Lung (tissue), 12 donors: ENCODE data around the gene FBXO36. TPM values are rescaled to one million over a fixed set of nuclear protein-coding genes. Genes with fewer than 3 reads are reported as not detected.

Source experiments
- ATAC-seq: fragments of 200-7000 bp; cut with Tn5 transposase; one replicate; pipeline ENCODE4 v1.9.1; 2020; ENCODE audit warnings: moderate number of reproducible peaks; ENCODE audit not compliant: insufficient read depth, low FRiP score
- DNase-seq, 3 donors: peaks; one replicate each; pipeline ENCODE4 v3.0.0-alpha.2; 2013 to 2017
- H3K27ac ChIP-seq, 2 donors: one replicate each; pipeline ENCODE4 v1.5.1; 2013; ENCODE audit warnings: mild to moderate bottlenecking in 2 of 2, moderate library complexity in 2 of 2, control low read depth in 1 of 2, inconsistent platforms in 1 of 2, low read depth in 1 of 2, low read length in 1 of 2
- H3K27me3 ChIP-seq, 3 donors: one replicate each; pipeline ENCODE4 v1.5.1; 2013; ENCODE audit warnings: low read length in 2 of 3; ENCODE audit not compliant: control insufficient read depth in 3 of 3, insufficient read depth in 3 of 3
- H3K36me3 ChIP-seq, 4 donors: one replicate each; pipeline ENCODE4 v1.5.1; 2013; ENCODE audit warnings: low read length in 4 of 4, mild to moderate bottlenecking in 1 of 4, moderate library complexity in 1 of 4; ENCODE audit not compliant: control insufficient read depth in 4 of 4, insufficient read depth in 4 of 4
- H3K4me1 ChIP-seq, 5 donors: one replicate each; pipeline ENCODE4 v1.5.1; 2013; ENCODE audit warnings: low read length in 5 of 5, mild to moderate bottlenecking in 2 of 5, moderate library complexity in 1 of 5; ENCODE audit not compliant: control insufficient read depth in 5 of 5, insufficient read depth in 5 of 5
- H3K4me3 ChIP-seq: one replicate; pipeline ENCODE4 v1.5.1; 2013; ENCODE audit warnings: mild to moderate bottlenecking, control low read depth, moderate library complexity
- H3K9ac ChIP-seq, 2 donors: one replicate each; pipeline ENCODE4 v1.5.1; 2013; ENCODE audit warnings: low read length in 2 of 2, control low read depth in 1 of 2; ENCODE audit not compliant: insufficient read depth in 1 of 2
- H3K9me3 ChIP-seq, 4 donors: one replicate each; pipeline ENCODE4 v1.5.1; 2013; ENCODE audit warnings: low read length in 3 of 4, mild to moderate bottlenecking in 1 of 4, moderate library complexity in 1 of 4; ENCODE audit not compliant: control insufficient read depth in 4 of 4, insufficient read depth in 3 of 4
- CTCF ChIP-seq: IDR thresholded peaks from 2 replicates; pipeline ENCODE4 v1.5.1; 2012; ENCODE audit warnings: mild to moderate bottlenecking; ENCODE audit errors: control extremely low read depth, extremely low read depth
- WGBS, 2 donors: extraction: QIAGEN DNeasy Blood & Tissue Kit; methylation state at CpG; one replicate each; pipeline ENCODE4 v1.1.7; 2013; 5-methylcytosine and 5-hydroxymethylcytosine counted together
- polyA plus RNA-seq, 2 donors: library from polyadenylated mRNA; stranded (reverse); fragments of 200-250 nt; gene quantifications; one replicate each; pipeline ENCODE4 v1.2.1, GENCODE V29; 2013
- total RNA-seq, 2 donors: library from RNA; depleted of rRNA in 1 of 2; stranded (reverse); fragments of >200 nt in 1 of 2; gene quantifications; one replicate each; pipeline ENCODE4 v1.2.1, GENCODE V29; 2014 to 2021
- donor health status: control.
- donor health status: control.
- donor health status: Bipolar disorder and iron deficiency.
- donor health status: healthy.
- donor health status: DM: yes; HTN: yes; CAD: no.

FBXO36 gene
- total and polyA plus RNA-seq, 4 donors = 2.2 to 9.3 (median 4.4) TPM

GRCh38 chr2:229910832-229911412 lies 11.4 kb upstream of the FBXO36 start:
- Histone ChIP-seq H3K9me3 (no peaks in the 10 kb centered on the region), H3K9ac (no peak overlapping the region), H3K27ac (no peak overlapping the region), H3K36me3 (peaks cover 0 to 7% (median 3%) of the 10 kb centered on the region in 4 donors), H3K27me3 (no peaks in the 10 kb centered on the region), H3K4me1 (peaks cover 0 to 22% (median 6%) of the 10 kb centered on the region in 5 donors), H3K4me3 (no peak overlapping the region)
- ATAC-seq (no peak), DNase-seq (peak in 1 of 3 donors; percentile 3)
- WGBS, 2 donors = 68 to 84% methylated on average over 1 of the region's 1 CpG
- peak; percentile 26 for TF ChIP-seq CTCF

- WGBS, 2 donors = 58 to 82% methylated on average over 2 of the region's 2 CpGs
- Histone ChIP-seq H3K9me3 (no peaks in the 10 kb centered on the region), H3K27ac (no peak overlapping the region), H3K27me3 (no peaks in the 10 kb centered on the region), H3K36me3 (peaks cover 0 to 3% (median 0%) of the 10 kb centered on the region in 4 donors), H3K4me3 (no peak overlapping the region), H3K9ac (no peak overlapping the region), H3K4me1 (peaks cover 0 to 22% (median 6%) of the 10 kb centered on the region in 5 donors)
- TF ChIP-seq CTCF = no peak
- DNase-seq (peak in 1 of 3 donors; percentile 3), ATAC-seq (no peak)
Observed at GRCh38 chr2:229914171-229914570, 8.1 kb upstream of the FBXO36 start.

- Histone ChIP-seq H3K27ac (no peak overlapping the region), H3K36me3 (no peaks in the 10 kb centered on the region), H3K4me3 (no peak overlapping the region), H3K9me3 (no peaks in the 10 kb centered on the region), H3K4me1 (peaks cover 2 to 17% (median 7%) of the 10 kb centered on the region in 5 donors), H3K9ac (no peak overlapping the region), H3K27me3 (no peaks in the 10 kb centered on the region)
- 95 to 97% methylated on average over 5 of the region's 5 CpGs for WGBS, 2 donors
- ATAC-seq (no peak), DNase-seq (no peak)
- TF ChIP-seq CTCF = no peak
Observed at GRCh38 chr2:229917793-229918192, 4.5 kb upstream of the FBXO36 start.
